ENCODE measurements around the gene LRP6.

GRCh38 chr12:12239127-12239526 lies 27.7 kb downstream of the LRP6 start:
- TF ChIP-seq CTCF (IDR thresholded peaks at IDR 0.05; ENCODE audit: poor library complexity), result no peak
- no peak for TF ChIP-seq EZH2 (IDR thresholded peaks at IDR 0.05; ENCODE audit: borderline replicate concordance)
- no peak for TF ChIP-seq EZH2phosphoT487 (IDR thresholded peaks at IDR 0.05; ENCODE audit: low read depth, severe bottlenecking, unreplicated experiment)

Data from hepatocyte (in vitro differentiated cells).